Progenitor cell of endocrine pancreas (in vitro differentiated cells): ENCODE data around the gene CHURC1. TPM values are rescaled to one million over a fixed set of nuclear protein-coding genes. Genes with fewer than 3 reads are reported as not detected.

Experiments used
- DNase-seq: peaks from one replicate; pipeline ENCODE4 v3.0.0; 2021; ENCODE audit warnings: low spot score; ENCODE audit not compliant: unreplicated experiment
- H3K27ac Mint-ChIP-seq: 2 replicates; pipeline ENCODE4 v1.8.0; 2021; ENCODE audit warnings: mild to moderate bottlenecking, moderate library complexity, mixed read lengths
- H3K27me3 Mint-ChIP-seq: 2 replicates; pipeline ENCODE4 v1.8.0; 2021; ENCODE audit warnings: mixed read lengths
- H3K36me3 Mint-ChIP-seq: 2 replicates; pipeline ENCODE4 v1.8.0; 2022; ENCODE audit warnings: mixed read lengths; ENCODE audit not compliant: insufficient read depth
- H3K4me1 Mint-ChIP-seq: 2 replicates; pipeline ENCODE4 v1.8.0; 2021; ENCODE audit warnings: low read depth, mixed read lengths
- H3K4me3 Mint-ChIP-seq: 2 replicates; pipeline ENCODE4 v1.8.0; 2021; ENCODE audit warnings: low read depth, mild to moderate bottlenecking, moderate library complexity, mixed read lengths
- H3K9me3 Mint-ChIP-seq: 2 replicates; pipeline ENCODE4 v1.8.0; 2021; ENCODE audit warnings: low read depth, mixed read lengths
- CTCF ChIP-seq: fragments of 200-600 bp; sonication (generic); IDR thresholded peaks from one replicate; pipeline ENCODE4 v1.5.0; 2021; ENCODE audit warnings: antibody characterized with exemption, mild to moderate bottlenecking; ENCODE audit not compliant: unreplicated experiment
- total RNA-seq: library from RNA; stranded (reverse); gene quantifications from 2 replicates; pipeline ENCODE4 v1.2.1, GENCODE V29; 2021

Gene CHURC1
- total RNA-seq, 1 donor from 2014 or later = 37.2 TPM

DNA sequence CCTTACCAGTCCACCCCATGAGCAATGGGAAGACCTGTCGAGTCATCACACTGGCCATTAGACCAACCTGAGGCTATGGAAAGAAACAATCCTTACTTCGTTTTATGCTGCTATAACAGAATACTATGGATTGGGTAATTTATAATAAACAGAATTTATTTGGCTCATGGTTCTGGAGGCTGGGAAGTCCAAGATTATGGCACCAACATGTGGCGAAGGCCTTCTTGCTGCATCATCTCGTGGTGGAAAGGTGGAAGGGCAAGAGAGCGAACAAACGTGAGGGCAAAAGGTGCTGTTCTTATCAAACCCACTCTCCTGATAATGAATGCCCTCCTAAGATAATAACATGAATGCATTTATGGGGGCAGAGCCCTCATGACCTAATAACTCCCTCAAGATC, 24.9 kb upstream of the CHURC1 start:
- Mint-ChIP-seq H3K4me1 (no peaks in the 10 kb centered on the region), H3K36me3 (no peaks in the 10 kb centered on the region), H3K4me3 (no peak overlapping the region), H3K27me3 (peaks cover 43% of the 10 kb centered on the region), H3K9me3 (no peaks in the 10 kb centered on the region), H3K27ac (no peak overlapping the region)
- no peak for DNase-seq
- TF ChIP-seq CTCF = no peak

GRCh38 chr14:64891173-64891838, 22.9 kb upstream of the CHURC1 start:
- Mint-ChIP-seq H3K4me1 (no peaks in the 10 kb centered on the region), H3K4me3 (no peak overlapping the region), H3K36me3 (no peaks in the 10 kb centered on the region), H3K27me3 (peaks cover 26% of the 10 kb centered on the region), H3K27ac (no peak overlapping the region), H3K9me3 (no peaks in the 10 kb centered on the region)
- no peak for DNase-seq
- no peak for TF ChIP-seq CTCF

DNA sequence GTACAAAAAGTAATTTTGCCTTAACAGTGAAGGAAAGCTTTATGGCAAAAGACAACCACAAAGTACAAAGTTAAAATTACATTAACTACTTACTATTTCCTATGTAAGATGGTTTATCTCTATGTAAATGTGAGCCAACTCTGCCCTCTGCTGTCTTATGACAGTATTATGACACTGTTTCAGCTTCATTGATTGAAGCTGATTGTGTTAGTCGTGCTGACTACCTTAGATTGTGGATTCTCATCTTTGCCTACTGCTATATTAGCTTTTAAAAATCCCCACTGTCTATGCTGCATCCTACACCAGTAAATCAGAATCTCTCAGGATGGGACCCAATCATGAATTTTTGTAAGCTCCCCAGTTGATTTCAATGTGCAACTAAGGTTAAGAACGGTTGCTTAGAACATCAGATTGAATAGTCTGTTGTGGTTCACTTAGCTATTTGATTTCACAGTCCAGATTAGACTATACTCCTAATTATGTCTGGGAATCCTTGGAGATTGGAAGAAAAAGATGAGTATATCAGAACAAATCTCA, 22.3 kb upstream of the CHURC1 start:
- Mint-ChIP-seq H3K4me3 (no peak overlapping the region), H3K36me3 (no peaks in the 10 kb centered on the region), H3K27me3 (peaks cover 26% of the 10 kb centered on the region), H3K9me3 (no peaks in the 10 kb centered on the region), H3K27ac (no peak overlapping the region), H3K4me1 (no peaks in the 10 kb centered on the region)
- TF ChIP-seq CTCF = peak; percentile 68
- no peak for DNase-seq

DNA sequence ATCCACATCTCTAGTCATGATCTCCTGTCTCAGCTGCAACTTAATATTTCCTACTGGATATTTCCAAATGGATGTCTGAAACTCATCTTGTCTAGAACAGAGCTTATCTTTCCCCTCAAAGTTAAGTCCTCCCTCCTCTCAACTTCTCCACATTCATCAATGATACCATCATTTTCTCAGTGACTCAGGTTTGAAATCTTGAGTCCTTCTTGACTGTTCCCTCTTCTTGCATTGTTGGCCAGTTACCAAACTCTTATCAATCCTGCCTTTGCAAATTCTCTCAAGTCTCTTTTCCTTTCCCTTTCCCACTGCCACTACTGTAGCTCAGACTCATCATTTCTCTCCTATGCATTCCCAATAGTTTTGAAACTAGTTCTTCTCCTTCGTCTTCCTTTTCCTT, 14.3 kb upstream of the CHURC1 start:
- H3K4me3 Mint-ChIP-seq = no peak overlapping the region
- H3K27me3 Mint-ChIP-seq = peaks cover 27% of the 10 kb centered on the region
- no peaks in the 10 kb centered on the region for H3K9me3 Mint-ChIP-seq
- H3K4me1 Mint-ChIP-seq = no peaks in the 10 kb centered on the region
- TF ChIP-seq CTCF = no peak
- H3K27ac Mint-ChIP-seq = no peak overlapping the region
- no peak for DNase-seq
- H3K36me3 Mint-ChIP-seq = no peaks in the 10 kb centered on the region

- Mint-ChIP-seq H3K4me1 (no peaks in the 10 kb centered on the region), H3K9me3 (no peaks in the 10 kb centered on the region), H3K27ac (no peak overlapping the region), H3K36me3 (no peaks in the 10 kb centered on the region), H3K27me3 (peaks cover 22% of the 10 kb centered on the region), H3K4me3 (no peak overlapping the region)
- no peak for TF ChIP-seq CTCF
- no peak for DNase-seq
Measured at GRCh38 chr14:64906022-64906421, 8.2 kb upstream of the CHURC1 start.
